ENCODE measurements around the gene PGBD1.

GRCh38 chr6:28267695-28268059 lies 13.7 kb upstream of the PGBD1 start:
- TF ChIP-seq CTCF (IDR thresholded peaks at IDR 0.05) (no peak), POLR2A (IDR thresholded peaks at IDR 0.05) (no peak)
